ENCODE data around the gene CDHR5. TPM values are rescaled to one million over a fixed set of nuclear protein-coding genes. Genes with fewer than 3 reads are reported as not detected.

CDHR5 gene
- total RNA-seq, 2 donors from 2014 or later, result 0.13 to 0.27 TPM

- Mint-ChIP-seq H3K4me3 (no peak overlapping the region), H3K36me3 (ENCODE audit: low read depth) (peaks cover 29% of the 10 kb centered on the region), H3K27me3 (ENCODE audit: insufficient read depth) (no peaks in the 10 kb centered on the region), H3K4me1 (no peaks in the 10 kb centered on the region), H3K9me3 (no peaks in the 10 kb centered on the region), H3K27ac (no peak overlapping the region)
- DNase-seq, result no peak
- no peak overlapping the region for H3K27ac ChIP-seq (ENCODE audit: low read depth, low read length)
- H3K4me1 ChIP-seq (ENCODE audit: control insufficient read depth, insufficient read depth, low read length), result no peaks in the 10 kb centered on the region
- H3K27me3 ChIP-seq (ENCODE audit: control insufficient read depth, insufficient read depth, low read length, poor library complexity, severe bottlenecking), result no peaks in the 10 kb centered on the region
- WGBS, 2 experiments (ENCODE audit: insufficient coverage in 1 of 2, insufficient read length in 1 of 2), result 92 to 95% methylated on average over 17 to 19 of the region's 19 CpGs
- TF ChIP-seq, protein P1, sequence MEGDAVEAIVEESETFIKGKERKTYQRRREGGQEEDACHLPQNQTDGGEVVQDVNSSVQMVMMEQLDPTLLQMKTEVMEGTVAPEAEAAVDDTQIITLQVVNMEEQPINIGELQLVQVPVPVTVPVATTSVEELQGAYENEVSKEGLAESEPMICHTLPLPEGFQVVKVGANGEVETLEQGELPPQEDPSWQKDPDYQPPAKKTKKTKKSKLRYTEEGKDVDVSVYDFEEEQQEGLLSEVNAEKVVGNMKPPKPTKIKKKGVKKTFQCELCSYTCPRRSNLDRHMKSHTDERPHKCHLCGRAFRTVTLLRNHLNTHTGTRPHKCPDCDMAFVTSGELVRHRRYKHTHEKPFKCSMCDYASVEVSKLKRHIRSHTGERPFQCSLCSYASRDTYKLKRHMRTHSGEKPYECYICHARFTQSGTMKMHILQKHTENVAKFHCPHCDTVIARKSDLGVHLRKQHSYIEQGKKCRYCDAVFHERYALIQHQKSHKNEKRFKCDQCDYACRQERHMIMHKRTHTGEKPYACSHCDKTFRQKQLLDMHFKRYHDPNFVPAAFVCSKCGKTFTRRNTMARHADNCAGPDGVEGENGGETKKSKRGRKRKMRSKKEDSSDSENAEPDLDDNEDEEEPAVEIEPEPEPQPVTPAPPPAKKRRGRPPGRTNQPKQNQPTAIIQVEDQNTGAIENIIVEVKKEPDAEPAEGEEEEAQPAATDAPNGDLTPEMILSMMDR (conservative IDR thresholded peaks at IDR 0.05), result no peak
- H3K36me3 ChIP-seq (ENCODE audit: control insufficient read depth, insufficient read depth, low read length), result peaks cover 39% of the 10 kb centered on the region
- H3K9ac ChIP-seq (ENCODE audit: extremely low read depth, low read length, poor library complexity, severe bottlenecking), result no peak overlapping the region
- no peak overlapping the region for H3K4me3 ChIP-seq (ENCODE audit: low read length)
- H3K9me3 ChIP-seq (ENCODE audit: control insufficient read depth, low read length), result no peaks in the 10 kb centered on the region
Observed at GRCh38 chr11:660681-661444, 36.1 kb upstream of the CDHR5 start.

GRCh38 chr11:660281-660680 is 35.5 kb upstream of the CDHR5 start:
- DNase-seq, result no peak
- Mint-ChIP-seq H3K4me3 (no peak overlapping the region), H3K27ac (no peak overlapping the region), H3K27me3 (ENCODE audit: insufficient read depth) (no peaks in the 10 kb centered on the region), H3K9me3 (no peaks in the 10 kb centered on the region), H3K36me3 (ENCODE audit: low read depth) (peaks cover 24% of the 10 kb centered on the region), H3K4me1 (no peaks in the 10 kb centered on the region)
- no peaks in the 10 kb centered on the region for H3K4me1 ChIP-seq (ENCODE audit: control insufficient read depth, insufficient read depth, low read length)
- no peak overlapping the region for H3K27ac ChIP-seq (ENCODE audit: low read depth, low read length)
- H3K9ac ChIP-seq (ENCODE audit: extremely low read depth, low read length, poor library complexity, severe bottlenecking), result no peak overlapping the region
- H3K36me3 ChIP-seq (ENCODE audit: control insufficient read depth, insufficient read depth, low read length), result peaks cover 33% of the 10 kb centered on the region
- TF ChIP-seq, protein P1 (conservative IDR thresholded peaks at IDR 0.05), result no peak
- 94 to 95% methylated on average over 14 to 19 of the region's 19 CpGs for WGBS, 2 experiments (ENCODE audit: insufficient coverage in 1 of 2, insufficient read length in 1 of 2)
- no peaks in the 10 kb centered on the region for H3K27me3 ChIP-seq (ENCODE audit: control insufficient read depth, insufficient read depth, low read length, poor library complexity, severe bottlenecking)
- H3K9me3 ChIP-seq (ENCODE audit: control insufficient read depth, low read length), result no peaks in the 10 kb centered on the region
- H3K4me3 ChIP-seq (ENCODE audit: low read length), result no peak overlapping the region

- Mint-ChIP-seq H3K4me1 (no peaks in the 10 kb centered on the region), H3K27me3 (ENCODE audit: insufficient read depth) (no peaks in the 10 kb centered on the region), H3K9me3 (no peaks in the 10 kb centered on the region), H3K4me3 (no peak overlapping the region), H3K27ac (no peak overlapping the region), H3K36me3 (ENCODE audit: low read depth) (peaks cover 28% of the 10 kb centered on the region)
- H3K4me1 ChIP-seq (ENCODE audit: control insufficient read depth, insufficient read depth, low read length), result no peaks in the 10 kb centered on the region
- no peaks in the 10 kb centered on the region for H3K9me3 ChIP-seq (ENCODE audit: control insufficient read depth, low read length)
- H3K9ac ChIP-seq (ENCODE audit: extremely low read depth, low read length, poor library complexity, severe bottlenecking), result no peak overlapping the region
- no peak for DNase-seq
- WGBS, 2 experiments (ENCODE audit: insufficient coverage in 1 of 2, insufficient read length in 1 of 2), result 91 to 95% methylated on average over 12 to 16 of the region's 16 CpGs
- TF ChIP-seq, protein P1 (conservative IDR thresholded peaks at IDR 0.05), result no peak
- no peak overlapping the region for H3K27ac ChIP-seq (ENCODE audit: low read depth, low read length)
- H3K4me3 ChIP-seq (ENCODE audit: low read length), result no peak overlapping the region
- H3K27me3 ChIP-seq (ENCODE audit: control insufficient read depth, insufficient read depth, low read length, poor library complexity, severe bottlenecking), result no peaks in the 10 kb centered on the region
- H3K36me3 ChIP-seq (ENCODE audit: control insufficient read depth, insufficient read depth, low read length), result peaks cover 29% of the 10 kb centered on the region
Observed at GRCh38 chr11:659532-660085, 34.9 kb upstream of the CDHR5 start.

All from endodermal cell (in vitro differentiated cells).